NT2/D1 (cell line): ENCODE results near the gene ASB3.

Experiments used
- SUZ12 ChIP-seq: IDR thresholded peaks from 2 replicates; pipeline ENCODE4 v1.6.1; 2011; ENCODE audit not compliant: insufficient read length, insufficient read depth; ENCODE audit errors: extremely low read depth
- YY1 ChIP-seq: IDR thresholded peaks from 2 replicates; pipeline ENCODE4 v1.6.1; 2011; ENCODE audit not compliant: insufficient read length, insufficient read depth
- ZNF274 ChIP-seq: IDR thresholded peaks from 2 replicates; pipeline ENCODE4 v1.6.1; 2011; ENCODE audit warnings: mild to moderate bottlenecking, low read depth, low read length

DNA sequence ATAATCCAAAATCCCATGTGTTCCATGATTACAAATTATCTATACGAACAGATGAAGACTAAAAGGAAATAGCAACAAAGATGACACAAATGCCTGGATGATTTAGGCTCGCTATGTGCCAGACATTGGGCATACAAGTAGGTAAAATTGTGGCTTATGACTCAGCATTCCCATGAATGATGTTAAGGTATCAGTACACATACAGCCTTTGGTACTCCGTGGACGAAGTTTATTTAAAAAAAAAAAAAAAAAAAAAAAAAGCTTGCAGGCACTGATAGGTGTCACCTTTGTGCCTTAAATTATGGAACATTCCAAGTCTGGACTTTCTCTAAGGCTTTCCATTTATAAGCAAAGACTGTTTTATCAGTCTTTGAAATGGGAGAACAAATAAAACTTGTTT, 16.5 kb downstream of the ASB3 start:
- TF ChIP-seq YY1 (no peak), ZNF274 (no peak), SUZ12 (no peak)
